Activated naive CD4-positive, alpha-beta T cell treated with Interleukin-2 at 50 U/mL for 16 hours (primary cell): Measurements from ENCODE around the gene SRL.
A peak's percentile ranks its signal among the peaks of the same experiment; 100 is the strongest.

Experiments used
- DNase-seq: peaks from one replicate; pipeline ENCODE4 v3.0.0-alpha.2; 2020

The SRL gene

GRCh38 chr16:4194661-4195060, 47.2 kb downstream of the SRL start:
- DNase-seq: no peak

GRCh38 chr16:4193920-4194319, 48.0 kb downstream of the SRL start:
- DNase-seq: no peak

GRCh38 chr16:4192206-4192605, 49.7 kb downstream of the SRL start:
- DNase-seq: no peak

GRCh38 chr16:4190712-4191333, 51.1 kb downstream of the SRL start:
- no peak for DNase-seq

- DNase-seq: no peak
These were observed 51.8 kb downstream of the SRL start for GRCh38 chr16:4190086-4190485.

GRCh38 chr16:4184038-4184702, 57.7 kb downstream of the SRL start:
- DNase-seq: no peak

GRCh38 chr16:4183237-4184037, 58.4 kb downstream of the SRL start:
- peak; percentile 90 for DNase-seq

GRCh38 chr16:4182581-4183236, 59.2 kb downstream of the SRL start:
- DNase-seq: no peak

GRCh38 chr16:4180511-4180910, 61.4 kb downstream of the SRL start:
- DNase-seq: no peak

- no peak for DNase-seq
These were observed 62.1 kb downstream of the SRL start for GRCh38 chr16:4179763-4180260.

- DNase-seq: no peak
These were observed 62.9 kb downstream of the SRL start for GRCh38 chr16:4179020-4179419.

GRCh38 chr16:4178468-4179010, 63.3 kb downstream of the SRL start:
- no peak for DNase-seq

- DNase-seq: peak; percentile 11
These were observed 64.9 kb downstream of the SRL start for GRCh38 chr16:4176906-4177417.

- DNase-seq: no peak
These were observed 66.0 kb downstream of the SRL start for GRCh38 chr16:4175849-4176248.

GRCh38 chr16:4172070-4172469, 69.8 kb downstream of the SRL start:
- no peak for DNase-seq

- no peak for DNase-seq
These were observed 72.5 kb downstream of the SRL start for GRCh38 chr16:4169415-4169814.

GRCh38 chr16:4166821-4167220, 75.1 kb downstream of the SRL start:
- no peak for DNase-seq

GRCh38 chr16:4160658-4161430, 81.0 kb downstream of the SRL start:
- DNase-seq: no peak

- no peak for DNase-seq
These were observed 82.2 kb downstream of the SRL start for GRCh38 chr16:4159726-4160125.

- DNase-seq: no peak
These were observed 83.5 kb downstream of the SRL start for GRCh38 chr16:4158143-4159093.

GRCh38 chr16:4157376-4157825, 84.5 kb downstream of the SRL start:
- DNase-seq: no peak
